Measurements from ENCODE around the gene GRIK3.
"Not testable (repeated sequence)": the region's sequence is repeated elsewhere in the genome, so short reads cannot be mapped to it uniquely, and the experiment has no call there.

The GRIK3 gene

DNA sequence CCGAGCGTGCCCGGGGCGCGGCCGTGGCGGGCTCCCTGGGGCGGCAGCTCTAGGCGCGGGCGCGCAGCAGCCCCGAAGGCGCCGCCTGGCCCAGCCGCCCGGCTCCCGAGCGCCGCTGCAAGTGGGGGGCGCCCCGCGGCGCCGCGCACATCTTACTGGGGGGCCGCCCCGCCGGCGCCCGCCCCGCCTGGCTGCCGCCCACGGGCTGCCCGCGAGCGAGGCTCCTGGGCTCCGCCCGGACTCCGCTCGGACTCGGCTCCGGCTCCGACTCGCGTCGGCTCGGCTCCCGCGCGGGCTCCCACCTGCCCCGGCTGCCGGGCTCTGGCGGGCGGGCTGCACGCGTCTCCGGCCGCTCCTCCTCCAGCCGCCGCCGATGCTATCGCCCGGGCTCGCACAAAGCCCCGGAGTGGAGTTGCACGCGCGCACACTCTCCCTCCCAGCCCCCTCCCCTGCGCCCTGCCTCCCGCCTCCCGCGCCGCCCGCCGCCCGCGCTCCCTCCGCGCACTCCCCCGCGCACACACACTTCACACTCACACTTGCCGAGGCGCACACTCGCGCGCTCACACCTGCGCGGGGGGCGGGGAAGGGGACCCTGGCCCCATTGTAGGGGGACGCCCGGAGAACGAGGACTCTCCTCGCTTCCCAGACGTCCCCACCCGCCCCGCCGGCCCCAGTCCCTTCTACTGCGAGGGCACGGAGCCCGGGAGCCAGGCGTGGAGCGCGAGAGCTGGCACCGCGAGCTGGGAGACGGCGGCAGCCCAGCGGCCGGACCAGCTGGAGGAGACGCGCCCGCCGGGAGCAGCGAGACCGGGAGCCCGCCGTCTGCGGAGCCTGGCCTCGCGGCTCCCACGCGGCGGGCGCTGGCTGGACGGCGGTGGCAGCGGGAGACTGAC, at the start of gene GRIK3:
Gene GRIK3 (minus strand): TSS at position 395 of the 893 bp plus-strand sequence. CDS start 407 bp downstream, outside the sequence.
- DNase-seq (ENCODE audit: low read depth in 3 of 3): no peak

DNA sequence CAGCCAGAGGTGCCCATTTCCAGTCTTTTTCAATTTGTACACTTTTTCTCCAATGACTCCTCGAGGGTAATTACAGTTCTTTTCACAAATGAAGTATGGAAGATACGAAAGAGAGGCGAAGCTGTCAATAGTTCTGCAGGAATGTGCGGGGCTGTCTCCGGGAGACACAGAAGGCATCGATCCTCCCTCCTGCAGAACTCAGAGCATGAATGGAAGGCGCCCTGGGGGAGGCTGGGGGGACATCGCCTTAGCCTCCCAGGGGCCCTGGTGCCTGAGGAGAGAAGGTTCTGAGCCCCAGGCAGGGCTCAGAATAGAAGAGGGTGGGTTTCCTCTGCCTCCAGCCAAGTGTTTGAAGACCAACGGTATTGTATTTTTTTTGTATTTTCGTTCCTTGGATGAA, 49.7 kb upstream of the GRIK3 start:
- DNase-seq (ENCODE audit: low read depth in 3 of 3): no peak

DNA sequence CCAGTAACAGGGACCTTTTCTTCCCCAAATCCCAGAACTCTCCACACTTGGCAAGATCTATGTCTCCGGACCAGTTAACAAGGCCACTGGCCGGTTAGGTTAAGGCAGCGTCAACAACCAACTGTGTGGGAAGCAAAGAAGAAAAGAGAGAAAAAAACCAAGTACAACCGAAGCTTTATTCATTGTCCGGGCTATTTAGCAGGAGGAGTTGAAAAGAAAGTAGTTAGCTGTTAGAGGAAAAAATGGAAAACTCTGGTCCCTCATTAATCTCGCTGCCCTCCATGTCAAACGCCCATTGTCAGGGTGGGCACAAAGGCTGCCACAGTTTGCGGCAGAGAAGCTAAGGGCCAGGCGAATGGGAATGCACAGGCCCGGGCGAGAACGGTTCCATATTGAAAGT, 49.3 kb upstream of the GRIK3 start:
- no peak for DNase-seq (ENCODE audit: low read depth in 3 of 3)

DNA sequence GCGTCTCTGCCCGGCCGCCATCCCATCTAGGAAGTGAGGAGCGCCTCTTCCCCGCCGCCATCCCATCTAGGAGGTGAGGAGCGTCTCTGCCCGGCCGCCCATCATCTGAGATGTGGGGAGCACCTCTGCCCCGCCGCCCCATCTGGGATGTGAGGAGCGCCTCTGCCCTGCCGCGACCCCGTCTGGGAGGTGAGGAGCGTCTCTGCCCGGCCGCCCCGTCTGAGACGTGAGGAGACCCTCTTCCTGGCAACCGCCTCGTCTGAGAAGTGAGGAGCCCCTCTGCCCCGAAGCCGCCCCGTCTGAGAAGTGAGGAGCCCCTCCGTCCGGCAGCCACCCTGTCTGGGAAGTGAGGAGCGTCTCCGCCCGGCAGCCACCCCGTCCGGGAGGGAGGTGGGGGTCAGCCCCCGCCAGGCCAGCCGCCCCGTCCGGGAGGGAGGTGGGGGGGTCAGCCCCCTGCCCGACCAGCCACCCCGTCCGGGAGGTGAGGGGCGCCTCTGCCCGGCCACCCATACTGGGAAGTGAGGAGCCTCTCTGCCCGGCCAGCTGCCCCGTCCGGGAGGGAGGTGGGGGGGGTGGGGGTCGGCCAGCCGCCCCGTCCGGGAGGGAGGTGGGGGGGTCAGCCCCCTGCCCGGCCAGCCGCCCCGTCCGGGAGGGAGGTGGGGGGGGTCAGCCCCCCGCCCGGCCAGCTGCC, 46.1 kb upstream of the GRIK3 start:
- not testable (repeated sequence) for DNase-seq (ENCODE audit: low read depth in 3 of 3)

DNA sequence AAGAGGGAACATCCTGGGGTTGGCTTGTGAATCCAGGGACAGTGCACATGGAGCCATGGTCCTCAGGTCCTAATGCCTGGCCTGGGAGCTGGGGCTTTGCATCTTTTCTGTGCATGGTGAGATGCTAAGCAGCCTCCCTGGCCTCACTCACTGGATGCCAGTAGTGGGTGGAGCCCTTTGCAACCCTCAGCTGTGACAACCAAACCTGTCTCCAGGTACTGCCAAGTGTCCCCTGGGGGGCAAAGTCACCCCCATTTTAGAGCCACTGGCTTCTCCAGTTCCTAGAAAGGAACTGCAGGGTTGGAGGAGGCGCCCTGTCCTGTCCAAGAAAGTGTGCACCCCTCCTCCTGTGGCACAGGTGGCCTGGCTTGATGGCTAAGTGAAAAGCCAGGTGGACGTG, 44.6 kb upstream of the GRIK3 start:
- no peak for DNase-seq (ENCODE audit: low read depth in 3 of 3)

DNA sequence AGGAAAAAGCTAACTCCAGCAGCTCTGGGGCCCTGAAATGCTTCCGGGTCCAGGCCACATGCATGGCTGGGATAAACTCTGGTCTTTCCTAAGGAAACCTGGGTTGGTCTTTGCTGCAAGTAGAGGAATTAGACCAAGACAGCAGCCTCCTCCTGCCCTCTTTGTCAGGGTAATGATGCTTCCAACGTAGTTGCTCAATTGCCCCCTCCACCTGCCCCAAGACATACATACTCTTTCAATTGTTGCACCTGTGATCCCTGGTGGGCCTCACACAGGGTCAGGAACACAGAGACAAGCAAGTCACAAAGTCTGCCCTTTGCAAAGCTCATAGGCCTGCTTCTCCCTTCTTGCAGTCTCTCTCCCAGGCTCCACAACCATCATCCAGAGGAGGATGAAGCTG, 41.9 kb upstream of the GRIK3 start:
- DNase-seq (ENCODE audit: low read depth in 3 of 3): no peak

DNA sequence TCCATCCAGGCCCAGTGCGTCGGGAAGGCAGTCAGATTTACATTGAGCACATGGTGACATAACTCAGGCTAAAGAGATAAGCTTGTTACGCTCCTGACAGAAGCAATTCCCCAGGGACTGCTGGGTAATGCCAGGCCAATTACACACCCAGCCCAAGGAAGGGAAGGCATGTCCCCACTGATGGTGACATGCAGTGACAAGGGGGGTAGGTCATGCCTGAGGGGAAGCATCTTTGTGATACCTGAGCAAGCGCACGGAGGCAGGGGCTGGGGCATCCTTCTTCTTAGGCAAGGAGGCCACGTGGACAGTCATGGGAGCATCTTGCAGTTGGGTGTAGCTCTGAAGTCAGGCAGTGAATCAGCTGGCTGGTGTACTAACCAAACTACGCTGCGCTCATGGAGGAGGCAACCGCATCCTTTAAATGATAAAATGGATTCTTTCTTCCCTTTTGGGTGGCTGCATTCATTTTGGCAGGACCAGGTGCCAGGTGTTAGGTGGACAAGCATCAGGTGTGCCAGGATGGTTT, 39.6 kb upstream of the GRIK3 start:
- DNase-seq (ENCODE audit: low read depth in 3 of 3): no peak

DNA sequence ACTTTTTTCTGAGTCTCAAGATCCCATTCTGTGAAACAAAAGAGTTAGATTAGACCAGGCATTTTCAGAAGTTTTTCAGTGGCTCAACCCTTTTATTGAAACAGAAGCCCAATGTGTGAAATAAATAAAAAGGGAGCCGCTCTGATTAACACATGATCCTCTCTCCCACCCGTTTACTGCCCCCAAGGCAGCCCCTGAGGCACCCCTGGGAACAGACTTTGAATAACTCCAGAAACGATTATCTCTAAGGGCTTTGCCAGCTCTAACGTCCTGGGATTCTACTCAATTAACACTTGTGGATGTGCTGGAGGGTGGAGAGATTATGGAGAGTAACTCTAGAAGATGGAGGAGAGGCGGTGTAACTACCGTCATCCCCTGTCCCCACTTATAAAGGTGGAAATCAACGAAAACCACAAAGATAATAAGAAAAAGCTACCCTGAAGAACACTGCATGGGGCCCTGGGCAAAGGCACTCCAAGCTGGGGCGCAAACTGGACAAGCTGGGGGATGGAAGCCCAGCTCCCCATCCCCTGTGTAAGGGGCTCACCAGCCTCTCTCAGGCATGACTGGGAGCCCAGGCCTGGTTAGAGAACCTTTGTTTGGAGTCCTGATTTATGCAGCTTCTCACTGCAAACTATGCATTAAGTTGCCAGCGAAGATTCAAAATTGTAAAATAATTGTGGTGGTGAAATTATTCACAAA, 39.0 kb upstream of the GRIK3 start:
- no peak for DNase-seq (ENCODE audit: low read depth in 3 of 3)

DNA sequence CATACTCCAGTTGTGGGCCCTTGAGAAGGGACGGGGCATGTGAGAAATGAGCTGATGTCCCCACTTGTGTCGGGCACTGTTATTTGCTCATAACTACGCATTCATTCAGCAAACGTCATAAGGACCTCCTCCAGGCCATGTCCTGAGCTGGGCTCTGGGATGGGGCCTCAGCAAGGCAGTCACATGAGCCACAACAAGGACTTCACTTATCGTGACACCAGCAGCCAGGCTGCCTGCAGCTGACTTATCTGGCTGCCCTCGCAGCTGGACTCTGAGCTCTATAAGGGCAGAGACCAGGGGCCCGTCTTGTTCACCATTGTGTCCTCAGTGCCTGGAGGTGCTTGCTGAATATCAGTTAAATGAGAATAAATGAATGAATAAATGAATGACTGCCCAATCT, 37.5 kb upstream of the GRIK3 start:
- no peak for DNase-seq (ENCODE audit: low read depth in 3 of 3)

DNA sequence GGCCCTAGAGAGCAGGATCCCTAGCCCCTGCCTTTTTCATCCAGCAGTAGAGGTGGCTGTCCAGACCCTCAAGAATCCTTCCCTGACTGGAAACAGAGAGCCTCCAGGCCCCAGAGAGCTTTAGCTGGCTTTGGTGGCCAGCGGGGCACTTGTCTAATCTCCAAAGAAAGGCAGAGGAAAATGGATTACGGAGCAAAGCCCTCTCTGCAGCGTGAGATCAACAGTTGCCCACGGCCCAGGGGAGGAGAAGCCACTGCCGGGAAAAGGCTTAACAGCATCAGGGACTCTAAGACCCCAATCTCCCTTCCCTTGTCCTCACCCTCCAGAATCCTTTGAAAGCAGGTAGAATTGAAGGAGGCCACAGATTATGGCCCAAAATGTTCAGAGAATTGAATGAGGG, 35.8 kb upstream of the GRIK3 start:
- no peak for DNase-seq (ENCODE audit: low read depth in 3 of 3)

DNA sequence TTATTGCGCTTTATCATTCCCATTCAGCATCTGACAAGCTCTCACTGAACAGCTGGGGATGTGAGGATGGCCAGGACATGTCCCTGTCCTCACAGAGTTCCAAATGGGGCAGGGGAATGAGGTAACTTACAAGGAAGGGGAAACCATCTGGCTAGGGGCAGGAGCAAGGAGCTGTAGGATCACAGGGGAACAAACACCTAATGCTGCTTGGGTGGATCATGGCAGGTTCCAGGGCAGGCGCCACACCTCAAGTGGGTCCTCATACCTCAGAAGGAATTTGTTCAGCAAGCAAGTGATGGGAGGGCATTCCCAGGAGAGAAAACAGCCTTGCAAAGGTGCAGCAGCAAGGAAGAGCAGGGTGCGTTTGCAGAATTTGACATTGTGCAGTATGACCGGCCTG, 35.1 kb upstream of the GRIK3 start:
- DNase-seq (ENCODE audit: low read depth in 3 of 3): no peak

DNA sequence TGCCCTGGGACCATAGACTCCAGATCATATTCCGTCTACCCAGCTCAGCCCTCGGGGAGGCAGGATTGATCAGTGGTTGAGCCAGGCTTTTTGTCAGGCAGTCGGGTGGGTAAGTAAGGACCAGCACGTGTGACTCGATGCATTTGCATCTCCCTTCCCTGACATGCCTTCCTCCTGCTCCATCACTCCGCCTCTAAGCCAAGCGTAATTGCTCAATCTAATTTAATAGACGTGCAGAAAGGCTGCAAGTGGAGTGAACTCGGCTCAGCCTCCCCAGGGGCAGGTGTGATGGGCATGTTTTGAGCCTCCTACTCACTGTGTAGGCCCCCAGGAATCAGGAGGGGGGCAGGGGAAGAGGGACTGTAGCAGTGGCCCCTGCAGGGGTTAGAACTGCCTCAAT, 34.6 kb upstream of the GRIK3 start:
- no peak for DNase-seq (ENCODE audit: low read depth in 3 of 3)

DNA sequence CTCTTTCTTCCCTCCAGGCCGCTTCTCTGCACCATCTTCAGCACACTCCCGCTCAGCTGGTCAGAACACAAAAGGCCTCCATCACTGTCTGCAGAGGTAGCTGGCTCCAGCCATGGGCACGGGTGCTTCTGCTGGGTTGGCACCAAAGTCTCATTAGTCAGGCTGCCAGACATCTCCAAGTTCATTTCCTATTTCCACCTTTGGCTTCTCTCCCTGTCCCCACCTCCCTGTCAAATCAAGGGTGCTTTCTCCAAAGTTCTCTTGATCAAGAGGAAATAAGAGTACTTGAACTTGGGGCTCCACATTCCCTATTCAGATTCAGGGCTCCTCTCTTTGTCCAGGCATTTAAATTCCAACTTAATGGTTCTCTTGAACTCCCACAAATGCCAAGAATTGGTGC, 33.9 kb upstream of the GRIK3 start:
- DNase-seq (ENCODE audit: low read depth in 3 of 3): no peak

DNA sequence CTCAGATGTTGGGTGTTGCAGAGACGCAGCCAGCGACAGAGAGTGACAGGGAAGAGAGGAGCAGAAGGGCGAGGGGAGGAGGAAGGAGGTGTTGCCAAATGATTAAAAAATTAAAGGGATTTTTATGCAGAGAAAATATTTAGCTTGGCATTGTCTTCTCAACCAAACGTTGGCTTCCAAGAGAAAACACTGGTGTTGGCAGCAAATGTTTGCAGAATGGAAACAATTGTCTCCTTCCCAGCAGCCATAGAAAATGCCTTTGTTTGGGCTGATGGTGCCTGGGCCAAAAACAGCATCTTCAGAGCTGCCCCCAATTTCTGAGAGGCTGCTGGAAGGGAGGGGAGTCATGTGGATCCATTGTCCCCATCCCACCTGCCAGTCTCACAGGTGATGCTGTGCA, 29.7 kb upstream of the GRIK3 start:
- no peak for DNase-seq (ENCODE audit: low read depth in 3 of 3)

DNA sequence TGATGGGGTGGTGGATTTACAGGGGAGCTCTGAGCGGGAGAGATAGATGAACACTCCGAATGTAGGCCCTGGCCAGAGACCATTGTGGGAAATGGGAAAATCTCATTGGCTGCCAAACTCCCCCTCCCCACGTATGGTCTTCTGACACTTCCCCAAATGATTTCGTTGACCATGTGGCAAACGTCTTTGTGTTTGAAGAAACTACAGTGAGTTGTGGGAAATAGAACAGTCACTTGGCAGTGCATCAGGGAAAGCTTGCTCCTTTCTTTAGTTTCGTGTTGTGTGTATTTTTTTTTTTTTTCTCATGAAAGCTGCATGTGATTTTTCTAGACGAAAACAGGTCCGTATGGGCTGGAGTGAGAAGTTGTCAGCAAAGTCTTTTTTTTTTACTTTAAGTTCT, 25.0 kb upstream of the GRIK3 start:
- DNase-seq (ENCODE audit: low read depth in 3 of 3): no peak

DNA sequence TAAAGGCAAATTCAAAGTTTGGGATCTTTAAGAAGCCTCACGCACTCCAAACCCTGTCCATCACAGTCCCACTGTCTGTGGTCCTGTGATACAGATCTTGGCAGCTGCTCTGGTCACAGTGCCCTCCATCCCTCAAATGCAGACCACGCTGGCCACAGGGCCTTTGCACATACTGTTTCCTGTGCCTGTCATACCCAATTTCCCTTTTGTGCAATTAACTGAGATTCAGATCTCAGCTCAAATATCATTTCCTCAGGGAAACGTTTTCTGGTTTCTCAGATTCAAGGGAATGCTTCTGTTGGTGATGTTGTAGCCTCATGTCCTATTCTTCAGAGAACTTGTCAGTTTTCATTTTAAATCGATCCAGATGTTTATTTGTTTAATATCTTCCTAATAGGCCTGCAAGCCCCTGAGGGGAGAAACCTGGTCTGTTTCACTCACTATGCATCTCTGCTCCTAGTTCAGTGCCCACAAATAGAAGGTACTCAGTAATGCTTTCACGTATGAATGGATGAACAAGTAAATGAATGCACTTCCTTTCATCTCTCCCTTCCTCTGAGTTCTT, 24.2 kb upstream of the GRIK3 start:
- no peak for DNase-seq (ENCODE audit: low read depth in 3 of 3)

DNA sequence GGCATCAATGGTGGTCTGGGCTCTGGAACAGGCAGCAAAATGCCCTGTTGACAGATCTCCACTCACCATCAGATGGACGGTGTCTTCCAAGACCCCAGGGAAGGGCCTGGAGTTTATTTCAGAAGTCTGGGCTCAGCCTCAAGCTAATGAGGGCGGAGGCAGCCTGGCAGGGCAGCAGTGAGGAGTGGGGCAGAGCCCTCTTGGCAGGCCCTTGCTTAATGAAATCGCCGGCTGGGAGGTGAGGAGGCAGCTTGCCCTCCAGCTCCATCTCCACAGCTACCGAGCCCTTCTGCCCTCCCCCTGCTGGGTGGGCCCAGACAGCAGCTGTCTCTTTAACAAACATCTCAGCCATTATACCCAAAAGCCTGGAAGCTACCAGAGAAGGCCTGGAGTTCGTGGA, 22.0 kb upstream of the GRIK3 start:
- no peak for DNase-seq (ENCODE audit: low read depth in 3 of 3)

DNA sequence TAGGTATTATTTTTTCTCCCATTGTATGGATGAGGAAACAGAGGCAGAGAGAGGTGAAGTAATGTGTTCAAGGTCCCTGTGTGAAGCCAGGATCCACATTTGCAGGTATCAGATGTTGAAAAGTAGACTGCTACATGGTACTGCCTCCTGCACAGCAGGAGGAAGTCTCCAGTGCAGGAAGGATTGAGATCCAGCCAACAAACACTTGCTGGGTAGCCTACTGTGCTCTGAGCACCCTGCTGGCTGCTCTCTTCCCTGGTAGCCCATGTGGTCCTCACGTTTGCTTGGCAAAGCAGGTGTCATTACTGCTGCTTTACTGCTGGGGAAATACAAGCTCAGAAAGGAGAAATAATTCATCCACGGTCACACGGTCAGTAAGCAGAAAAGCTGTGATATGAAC, 21.3 kb upstream of the GRIK3 start:
- DNase-seq (ENCODE audit: low read depth in 3 of 3): no peak

DNA sequence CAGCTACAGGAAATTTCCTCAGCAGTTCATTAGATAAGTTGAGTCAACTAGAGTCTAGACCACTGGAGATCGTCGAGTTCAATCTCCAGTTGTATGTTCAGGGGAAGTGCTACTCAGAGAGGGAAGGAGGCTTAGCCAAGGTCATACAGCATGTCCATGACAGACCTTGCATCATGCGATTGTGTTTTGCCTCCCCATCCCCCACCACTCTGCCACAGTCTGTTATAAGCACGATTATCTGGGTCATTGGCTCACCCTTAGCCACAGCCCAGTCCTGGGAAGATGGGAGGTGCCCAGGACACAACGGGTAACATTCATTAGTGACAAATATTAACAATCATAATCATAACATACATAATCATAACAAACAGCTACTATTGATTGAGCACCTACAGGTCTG, 18.9 kb upstream of the GRIK3 start:
- DNase-seq (ENCODE audit: low read depth in 3 of 3): no peak

DNA sequence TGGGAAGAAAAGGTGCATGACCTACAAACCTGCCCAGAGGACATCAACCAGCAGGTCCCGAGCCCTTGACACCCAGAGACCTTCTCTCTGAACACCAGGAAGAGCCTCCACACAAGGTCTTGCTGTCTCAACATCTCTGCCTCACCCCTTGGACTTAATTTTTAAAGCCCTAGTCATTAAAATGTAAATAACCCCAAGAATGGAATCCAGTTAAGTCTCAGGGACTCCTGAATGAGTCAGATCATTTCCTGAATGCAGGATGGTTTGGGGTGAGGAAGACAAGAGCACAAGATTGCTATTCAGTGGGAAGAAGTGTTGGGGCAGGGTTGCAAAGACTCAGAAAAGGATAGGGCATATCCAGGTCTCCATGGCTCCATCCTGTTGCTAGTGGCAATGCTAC, 17.8 kb upstream of the GRIK3 start:
- DNase-seq (ENCODE audit: low read depth in 3 of 3): no peak

DNA sequence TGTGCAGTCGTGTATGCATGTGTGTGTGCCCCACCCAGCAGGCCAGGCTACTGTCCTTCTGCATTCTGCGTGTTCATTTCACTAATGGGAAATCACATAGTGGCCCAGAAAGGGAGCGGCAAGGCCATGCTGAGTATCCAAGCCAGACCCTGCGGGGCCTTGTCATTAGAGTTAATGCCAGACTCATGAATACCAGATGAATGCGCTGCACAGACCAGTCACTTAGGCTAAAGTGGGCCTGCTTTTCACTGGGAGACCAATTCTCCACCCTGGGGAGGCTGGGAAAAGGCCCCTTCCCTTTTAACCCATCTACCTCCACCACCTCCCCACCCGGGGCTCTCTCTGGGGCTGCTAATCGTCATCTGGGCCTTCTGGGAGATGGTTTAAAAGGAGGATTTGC, 17.0 kb upstream of the GRIK3 start:
- no peak for DNase-seq (ENCODE audit: low read depth in 3 of 3)

DNA sequence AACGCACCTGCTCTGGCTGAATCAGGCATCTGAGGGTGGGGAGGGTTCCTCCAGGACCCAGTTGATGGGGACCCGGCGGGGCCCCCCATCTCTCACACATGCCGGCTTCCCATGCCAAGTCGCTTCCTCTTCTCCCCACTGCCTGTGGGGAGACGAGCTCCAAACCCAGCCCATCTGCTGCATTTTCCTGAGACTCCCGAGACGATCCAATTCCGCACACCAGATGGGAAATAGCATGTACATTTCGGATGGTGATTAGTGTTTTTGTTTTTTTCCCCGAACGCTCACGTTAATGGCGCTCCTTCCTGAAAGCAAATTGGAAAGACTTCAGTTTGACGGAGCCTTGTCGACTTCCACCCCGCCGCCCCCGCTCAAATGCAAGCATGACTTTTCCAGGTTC, 13.2 kb upstream of the GRIK3 start:
- DNase-seq (ENCODE audit: low read depth in 3 of 3): no peak

Data from stimulated activated CD4-positive, alpha-beta T cell treated with anti-CD3 and anti-CD28 coated beads, TNF-alpha, amount 100 ng/mL, for 48 hours (primary cell).